ENCODE measurements around the gene RTBDN. TPM values are rescaled to one million over a fixed set of nuclear protein-coding genes. Genes with fewer than 3 reads are reported as not detected.

Gene RTBDN
- polyA plus RNA-seq, 1 of the 3 experiments (the other 2 are of a cell fraction): 0.72 TPM

DNA sequence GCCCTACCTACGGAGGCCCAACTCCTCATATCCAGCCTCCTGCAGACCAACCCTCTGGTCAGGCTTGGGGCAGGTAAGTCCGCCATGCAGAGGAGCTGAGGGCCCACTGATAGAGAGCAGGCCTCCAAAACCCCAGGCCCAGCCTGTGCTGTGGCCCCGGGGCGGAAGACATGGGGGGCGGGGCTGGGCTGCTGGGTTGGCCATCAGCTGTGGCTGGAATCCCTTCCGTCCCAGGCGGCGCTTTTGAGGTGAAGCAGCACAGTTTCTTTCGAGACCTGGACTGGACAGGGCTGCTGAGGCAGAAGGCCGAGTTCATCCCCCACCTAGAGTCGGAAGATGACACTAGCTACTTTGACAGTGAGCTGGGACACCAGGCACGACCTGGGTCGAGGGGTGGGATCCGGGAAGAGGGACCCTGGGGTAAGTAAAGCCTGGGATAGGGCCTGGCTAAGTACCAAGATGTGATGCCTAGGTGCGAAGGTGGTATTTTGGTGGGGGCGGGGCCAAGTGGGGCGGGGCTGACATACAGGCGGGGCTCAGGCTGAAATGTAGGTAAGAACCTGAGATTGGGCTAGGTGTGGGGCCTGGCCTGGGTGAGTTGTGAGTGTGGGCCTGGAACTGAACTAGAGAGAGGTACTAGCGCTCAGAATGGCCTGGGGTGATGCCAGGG, 31.5 kb upstream of the RTBDN start:
- ChIA-PET POLR2A (interaction anchor here (1.0 kb wide), 1 partner anchor 11 kb away, joined by 4 read pairs; no protein-coding TSS in a partner anchor), CTCF (interaction anchor here (1.0 to 7.9 kb wide), 2 partner anchors 19 to 40 kb away, joined by 3 to 69 read pairs; no protein-coding TSS in a partner anchor)

More for the DNA sequence above, 31.5 kb upstream of the RTBDN start:
- Histone ChIP-seq H3K4me2 (no peak overlapping the region), H3K4me3 (ENCODE audit: low read depth in 2 of 2, low read length in 1 of 2) (no peak overlapping the region), H3F3A (replicated peaks; ENCODE audit: insufficient read depth) (peaks cover 4% of the 10 kb centered on the region), H3K4me1 (ENCODE audit: control insufficient read depth in 1 of 2, insufficient read depth in 2 of 2, low read depth in 1 of 2, low read length in 1 of 2) (no peaks in the 10 kb centered on the region), H4K20me1 (ENCODE audit: insufficient read depth) (no peaks in the 10 kb centered on the region), H3K79me2 (ENCODE audit: insufficient read depth) (no peaks in the 10 kb centered on the region), H3K9me2 (no peaks in the 10 kb centered on the region), H3K27ac (ENCODE audit: low read depth in 2 of 2, low read length in 1 of 2) (no peak overlapping the region), H3K36me3 (replicated peaks in 1 of 2; ENCODE audit: control insufficient read depth in 1 of 2, insufficient read depth in 2 of 2, low read length in 1 of 2) (no peaks in the 10 kb centered on the region), H3K9me3 (no peaks in the 10 kb centered on the region), H2AFZ (ENCODE audit: low read depth) (no peak overlapping the region), H3K27me3 (ENCODE audit: insufficient read depth) (no peaks in the 10 kb centered on the region), H3K9ac (no peak overlapping the region)
- TF ChIP-seq GABPA (IDR thresholded peaks at IDR 0.05; ENCODE audit: low read depth): no peak
- TF ChIP-seq, protein P1, sequence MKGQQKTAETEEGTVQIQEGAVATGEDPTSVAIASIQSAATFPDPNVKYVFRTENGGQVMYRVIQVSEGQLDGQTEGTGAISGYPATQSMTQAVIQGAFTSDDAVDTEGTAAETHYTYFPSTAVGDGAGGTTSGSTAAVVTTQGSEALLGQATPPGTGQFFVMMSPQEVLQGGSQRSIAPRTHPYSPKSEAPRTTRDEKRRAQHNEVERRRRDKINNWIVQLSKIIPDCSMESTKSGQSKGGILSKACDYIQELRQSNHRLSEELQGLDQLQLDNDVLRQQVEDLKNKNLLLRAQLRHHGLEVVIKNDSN (IDR thresholded peaks at IDR 0.05; ENCODE audit: borderline replicate concordance, low read depth): no peak
- TF ChIP-seq, protein P2, sequence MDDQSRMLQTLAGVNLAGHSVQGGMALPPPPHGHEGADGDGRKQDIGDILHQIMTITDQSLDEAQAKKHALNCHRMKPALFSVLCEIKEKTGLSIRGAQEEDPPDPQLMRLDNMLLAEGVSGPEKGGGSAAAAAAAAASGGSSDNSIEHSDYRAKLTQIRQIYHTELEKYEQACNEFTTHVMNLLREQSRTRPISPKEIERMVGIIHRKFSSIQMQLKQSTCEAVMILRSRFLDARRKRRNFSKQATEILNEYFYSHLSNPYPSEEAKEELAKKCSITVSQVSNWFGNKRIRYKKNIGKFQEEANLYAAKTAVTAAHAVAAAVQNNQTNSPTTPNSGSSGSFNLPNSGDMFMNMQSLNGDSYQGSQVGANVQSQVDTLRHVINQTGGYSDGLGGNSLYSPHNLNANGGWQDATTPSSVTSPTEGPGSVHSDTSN (IDR thresholded peaks at IDR 0.05): no peak
- TF ChIP-seq RXRA (IDR thresholded peaks at IDR 0.05; ENCODE audit: borderline replicate concordance, low read depth): no peak
- TF ChIP-seq ELF1 (IDR thresholded peaks at IDR 0.05): no peak
- TF ChIP-seq FOSL2 (IDR thresholded peaks at IDR 0.05; ENCODE audit: borderline replicate concordance, low read depth): no peak
- no peak for TF ChIP-seq POLR2AphosphoS5 (IDR thresholded peaks at IDR 0.05; ENCODE audit: low read depth, low read length)
- no peak for TF ChIP-seq EZH2phosphoT487 (IDR thresholded peaks at IDR 0.05; ENCODE audit: borderline replicate concordance, low read depth)
- no peak for TF ChIP-seq TEAD4 (IDR thresholded peaks at IDR 0.05; ENCODE audit: borderline replicate concordance, insufficient read depth)
- TF ChIP-seq MEF2A (IDR thresholded peaks at IDR 0.05; ENCODE audit: borderline replicate concordance, low read depth): no peak
- no peak for TF ChIP-seq MXI1 (IDR thresholded peaks at IDR 0.05; ENCODE audit: low read depth, low read length)
- TF ChIP-seq, protein P3, sequence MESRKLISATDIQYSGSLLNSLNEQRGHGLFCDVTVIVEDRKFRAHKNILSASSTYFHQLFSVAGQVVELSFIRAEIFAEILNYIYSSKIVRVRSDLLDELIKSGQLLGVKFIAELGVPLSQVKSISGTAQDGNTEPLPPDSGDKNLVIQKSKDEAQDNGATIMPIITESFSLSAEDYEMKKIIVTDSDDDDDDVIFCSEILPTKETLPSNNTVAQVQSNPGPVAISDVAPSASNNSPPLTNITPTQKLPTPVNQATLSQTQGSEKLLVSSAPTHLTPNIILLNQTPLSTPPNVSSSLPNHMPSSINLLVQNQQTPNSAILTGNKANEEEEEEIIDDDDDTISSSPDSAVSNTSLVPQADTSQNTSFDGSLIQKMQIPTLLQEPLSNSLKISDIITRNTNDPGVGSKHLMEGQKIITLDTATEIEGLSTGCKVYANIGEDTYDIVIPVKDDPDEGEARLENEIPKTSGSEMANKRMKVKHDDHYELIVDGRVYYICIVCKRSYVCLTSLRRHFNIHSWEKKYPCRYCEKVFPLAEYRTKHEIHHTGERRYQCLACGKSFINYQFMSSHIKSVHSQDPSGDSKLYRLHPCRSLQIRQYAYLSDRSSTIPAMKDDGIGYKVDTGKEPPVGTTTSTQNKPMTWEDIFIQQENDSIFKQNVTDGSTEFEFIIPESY (IDR thresholded peaks at IDR 0.05; ENCODE audit: borderline replicate concordance, low read depth): no peak
- 89% methylated on average over 12 of the region's 19 CpGs for WGBS (ENCODE audit: low lambda C conversion rate)
- DNase-seq: no peak

Measured in SK-N-SH (cell line).